PFSK-1 (cell line): Measurements from ENCODE around the gene INPP5J.

ENCODE experiments used
- POLR2AphosphoS5 ChIP-seq: IDR thresholded peaks from 2 replicates; pipeline ENCODE4 v1.6.1; 2012; ENCODE audit warnings: low read depth, mild to moderate bottlenecking, control low read depth, low read length, moderate library complexity
- TAF1 ChIP-seq: IDR thresholded peaks from 2 replicates; pipeline ENCODE4 v1.6.1; 2012; ENCODE audit warnings: low read length, control low read depth, borderline replicate concordance; ENCODE audit not compliant: insufficient read depth

- TF ChIP-seq POLR2AphosphoS5 = no peak
- no peak for TF ChIP-seq TAF1
Observed at GRCh38 chr22:31139866-31140716, 17.3 kb downstream of the INPP5J start, which contains the start of gene PLA2G3.
